ENCODE data around the gene LRRC36. TPM values are rescaled to one million over a fixed set of nuclear protein-coding genes. Genes with fewer than 3 reads are reported as not detected.
A peak's percentile ranks its signal among the peaks of the same experiment; 100 is the strongest.

LRRC36 gene
- polyA plus RNA-seq, 10 donors, result 0.15 to 1.7 (median 0.30) TPM

DNA sequence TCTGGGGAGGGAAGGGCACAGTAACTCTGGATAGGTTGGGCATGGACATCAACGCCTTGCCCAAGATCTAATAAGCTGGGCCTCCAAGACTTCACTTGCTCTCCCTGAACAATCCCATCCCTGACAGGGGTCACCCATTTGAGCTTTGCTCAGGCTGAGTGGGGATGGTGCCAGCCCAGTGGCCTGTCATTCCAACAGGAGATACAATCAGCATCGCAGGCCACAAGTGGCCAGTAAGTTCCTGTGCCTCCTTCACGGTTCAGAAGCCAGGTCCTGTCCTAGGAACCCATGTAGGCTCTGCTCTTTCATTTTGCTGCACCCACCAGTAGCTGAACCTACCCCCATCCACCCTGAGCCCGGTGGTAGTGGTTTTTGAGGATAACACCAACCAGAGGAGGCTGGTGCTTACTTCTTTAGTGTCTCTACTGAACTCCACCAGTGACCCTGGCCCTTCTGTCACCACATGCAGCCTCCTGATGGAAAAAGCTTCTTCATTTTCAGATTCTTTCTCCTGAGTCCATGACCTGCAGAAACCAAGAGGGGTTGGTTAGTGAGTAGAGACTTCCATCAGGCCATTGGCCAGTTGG lies 32.4 kb upstream of the LRRC36 start:
- no peak for DNase-seq

DNA sequence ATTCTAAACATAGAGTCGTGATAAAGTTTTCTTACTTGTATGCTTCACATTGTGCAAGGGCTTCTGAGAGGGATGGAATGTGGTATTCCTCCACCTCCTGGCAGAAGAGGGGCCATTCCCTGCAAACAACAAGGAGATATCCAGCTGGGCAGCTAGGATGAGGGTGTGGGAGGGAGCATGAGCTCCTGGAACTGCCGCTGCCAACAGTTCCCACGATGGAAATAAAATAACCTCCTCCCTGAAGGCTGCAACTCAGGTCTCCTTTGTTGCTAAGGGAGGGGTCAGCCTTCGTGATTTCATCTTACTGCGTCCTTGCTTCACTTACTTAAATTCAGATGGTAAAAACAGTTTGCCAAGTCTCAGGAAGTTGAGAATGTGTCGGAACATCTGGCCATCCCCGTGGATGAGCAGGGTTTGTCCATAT lies 31.7 kb upstream of the LRRC36 start:
- peak in 1 of 3 donors; percentile 70 for DNase-seq

GRCh38 chr16:67296420-67296819 lies 30.2 kb upstream of the LRRC36 start:
- peak in 1 of 3 donors; percentile 48 for DNase-seq

DNA sequence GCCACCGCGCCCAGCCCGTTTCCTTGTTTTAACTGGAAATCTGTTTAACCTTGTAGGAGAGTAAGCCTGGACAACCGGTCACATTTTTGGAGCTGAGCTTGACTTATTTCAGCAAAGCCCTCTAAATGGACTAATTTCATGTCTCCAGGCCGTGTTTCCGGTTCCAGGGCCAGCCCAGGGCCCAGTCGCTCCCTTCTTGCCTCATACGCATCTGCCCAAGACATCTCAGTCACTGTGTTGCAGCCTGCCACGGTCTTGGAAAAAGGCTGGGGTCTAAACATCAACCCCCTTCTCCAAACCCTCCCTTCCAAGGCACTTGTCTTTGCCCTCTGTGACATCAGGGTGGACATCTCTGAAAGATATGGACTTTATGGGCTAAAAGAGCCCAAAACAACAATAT lies 28.3 kb upstream of the LRRC36 start:
- DNase-seq, result no peak

- no peak for DNase-seq
Observed at GRCh38 chr16:67299269-67299668, 27.3 kb upstream of the LRRC36 start.

GRCh38 chr16:67301080-67301782 lies 25.4 kb upstream of the LRRC36 start:
- peak in 2 of 3 donors; percentile 51 to 73 for DNase-seq

DNA sequence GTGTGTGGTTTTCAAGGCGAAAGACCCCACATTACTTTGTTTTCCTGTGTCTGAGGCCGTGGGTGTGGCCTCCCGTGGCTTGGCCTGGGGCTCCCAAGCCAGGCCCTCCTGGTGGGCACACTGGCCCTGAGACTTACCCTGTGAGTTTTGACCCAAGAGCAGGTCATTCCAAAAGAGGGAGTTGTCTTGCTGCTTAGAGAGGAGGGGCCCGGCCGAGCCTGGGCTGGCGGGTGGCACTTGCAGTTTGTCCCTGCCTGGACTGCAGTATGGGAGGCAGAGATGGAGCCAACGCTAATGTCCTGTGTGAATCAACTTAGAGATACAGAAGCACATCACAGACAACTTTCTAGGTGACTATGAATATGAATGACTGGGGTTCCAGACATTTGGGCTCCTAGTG lies 24.5 kb upstream of the LRRC36 start:
- DNase-seq, result no peak

DNA sequence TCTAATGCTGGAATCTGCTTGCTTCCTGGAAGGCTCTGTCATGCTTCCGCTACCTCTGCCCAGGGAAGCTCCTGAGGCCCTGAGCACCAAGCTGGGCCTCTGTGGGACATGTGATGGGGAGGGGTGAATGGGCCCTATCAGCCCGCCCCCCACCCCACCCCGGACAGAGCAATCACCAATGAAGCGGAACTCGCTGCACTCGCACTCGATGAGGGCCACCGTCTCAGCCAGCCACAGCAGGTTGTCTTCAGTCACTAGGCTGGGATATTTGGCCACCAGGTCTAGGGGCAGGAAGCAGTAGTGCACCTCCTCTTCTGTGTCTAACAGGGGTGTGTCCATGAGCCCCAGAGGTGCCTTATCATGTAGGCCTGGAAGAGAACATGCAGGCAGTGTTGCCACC lies 23.6 kb upstream of the LRRC36 start:
- no peak for DNase-seq

- no peak for DNase-seq
Observed at GRCh38 chr16:67304020-67304419, 22.6 kb upstream of the LRRC36 start.

DNA sequence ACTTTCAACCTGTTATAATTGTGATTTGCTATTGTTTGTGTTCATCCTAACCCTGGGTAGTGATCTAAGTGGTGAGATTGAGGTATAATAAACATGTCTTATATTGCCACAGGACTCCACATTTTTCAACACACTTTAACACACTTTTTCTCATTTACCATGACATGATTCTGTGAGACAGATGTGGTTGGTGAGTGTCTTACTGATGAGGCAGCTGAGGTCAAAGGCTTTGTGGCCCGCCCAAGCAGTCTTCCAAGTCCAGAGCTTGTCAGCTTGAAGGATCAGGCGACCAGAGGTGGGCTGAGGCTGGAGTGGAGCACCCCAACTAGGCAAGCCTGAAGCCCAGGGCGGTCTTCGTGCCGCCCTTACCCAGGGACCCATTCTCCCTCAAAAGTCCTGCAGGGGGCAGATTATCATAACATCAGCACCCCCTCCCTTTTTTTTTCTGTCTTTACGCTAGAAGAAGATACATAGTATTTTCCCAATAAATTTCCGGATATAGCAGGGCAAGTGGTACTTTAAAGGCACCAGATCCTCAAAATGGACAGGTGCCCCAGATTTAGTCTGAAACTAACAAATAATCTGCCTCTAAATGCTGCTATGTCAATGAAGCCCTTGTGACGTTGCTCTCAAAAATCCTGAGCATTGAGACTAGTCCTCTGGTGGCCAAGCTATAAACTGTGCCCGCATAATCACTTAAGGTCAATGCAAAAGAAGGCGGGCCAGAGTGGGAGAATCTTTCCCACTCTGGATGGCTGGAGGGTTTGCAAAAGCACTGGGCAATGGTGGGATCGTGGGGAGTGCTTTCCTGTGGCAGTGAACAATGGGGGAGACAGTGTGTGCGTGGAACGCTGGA lies 21.2 kb upstream of the LRRC36 start:
- no peak for DNase-seq

GRCh38 chr16:67310561-67310960 lies 16.1 kb upstream of the LRRC36 start:
- DNase-seq, result no peak

GRCh38 chr16:67311607-67312488 lies 14.8 kb upstream of the LRRC36 start:
- peak; percentile 42 to 97 (median 45) for DNase-seq

- DNase-seq, result no peak
Observed at GRCh38 chr16:67312719-67313118, 13.9 kb upstream of the LRRC36 start.

DNA sequence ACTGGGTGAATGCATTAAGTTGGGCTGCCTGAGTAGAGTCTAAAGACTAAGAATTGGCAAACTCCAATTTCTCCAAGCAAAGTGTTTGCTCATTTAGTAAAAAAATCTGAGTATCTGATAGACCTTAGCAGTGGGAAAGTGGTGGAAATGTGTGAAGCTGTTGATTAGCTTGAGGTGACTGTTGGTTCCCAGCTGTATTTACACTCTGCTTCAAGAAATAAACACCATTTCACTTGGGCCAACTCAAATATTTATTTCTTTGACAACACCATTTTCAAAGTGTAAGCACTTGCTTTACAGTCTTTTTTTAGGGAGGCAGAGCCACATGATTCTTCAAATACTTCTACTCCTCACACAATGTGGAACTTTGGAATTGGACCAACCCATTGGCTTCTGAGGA lies 8.8 kb upstream of the LRRC36 start:
- no peak for DNase-seq

DNA sequence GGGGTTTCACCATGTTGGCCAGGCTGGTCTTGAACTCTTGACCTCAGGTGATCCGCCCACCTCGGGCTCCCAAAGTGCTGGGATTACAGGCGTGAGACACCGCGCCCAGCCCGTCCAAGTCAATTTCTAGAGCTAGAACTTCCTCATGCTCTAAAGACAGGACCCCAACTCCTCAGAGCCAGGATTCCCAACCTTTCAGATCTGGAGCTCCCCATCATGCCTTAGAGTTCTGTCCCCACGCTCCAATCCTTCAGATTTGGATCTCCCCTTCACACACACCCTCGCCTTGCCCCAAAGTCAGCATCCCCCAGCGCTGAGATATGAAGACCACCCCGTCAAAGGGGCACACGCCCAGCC lies 522 bp upstream of the LRRC36 start:
- no peak for DNase-seq

- no peak for DNase-seq
Observed at GRCh38 chr16:67327743-67328142, 1.1 kb downstream of the LRRC36 start.

DNA sequence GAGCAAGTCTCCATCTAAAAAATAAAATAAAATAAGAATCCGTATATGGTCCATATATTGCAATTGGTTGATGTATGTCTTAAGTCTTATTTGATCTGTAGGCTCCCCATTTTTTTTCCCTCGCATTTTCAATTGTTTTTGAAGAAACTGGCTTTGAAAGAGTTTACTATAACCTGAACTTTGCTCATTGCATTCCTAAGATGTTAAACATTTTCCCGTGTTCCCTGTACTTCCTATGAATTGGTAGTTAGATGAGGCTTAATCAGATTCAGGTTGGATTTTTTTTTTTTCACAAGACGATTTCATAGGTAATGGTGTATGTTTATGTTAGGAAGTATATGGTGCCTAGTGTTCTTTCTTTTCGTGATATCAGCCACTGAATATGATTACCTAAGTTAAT lies 3.3 kb downstream of the LRRC36 start:
- no peak for DNase-seq

DNA sequence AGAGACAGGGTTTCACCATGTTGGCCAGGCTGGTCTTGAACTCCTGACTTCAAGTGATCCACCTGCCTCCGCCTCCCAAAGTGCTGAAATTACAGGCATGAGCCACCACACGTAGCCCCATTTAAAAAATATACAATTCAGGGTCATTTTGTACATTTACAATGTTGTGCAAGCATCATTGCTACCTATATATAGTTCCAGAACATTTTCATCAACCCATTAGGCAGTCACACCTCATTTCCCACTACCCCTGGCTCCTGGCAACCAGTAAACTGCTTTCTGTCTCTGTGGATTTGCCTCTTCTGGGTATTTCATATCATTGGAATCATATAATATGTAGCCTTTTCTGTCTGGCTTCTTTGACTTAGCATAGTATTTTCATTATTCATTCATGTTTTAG lies 6.7 kb downstream of the LRRC36 start:
- no peak for DNase-seq

GRCh38 chr16:67336116-67336515 lies 9.5 kb downstream of the LRRC36 start:
- DNase-seq, result no peak

- no peak for DNase-seq
Observed at GRCh38 chr16:67336648-67337047, 10.0 kb downstream of the LRRC36 start.

GRCh38 chr16:67339453-67339852 lies 12.8 kb downstream of the LRRC36 start:
- DNase-seq, result peak in 1 of 3 donors; percentile 7

- DNase-seq, result no peak
Observed at GRCh38 chr16:67341250-67341649, 14.6 kb downstream of the LRRC36 start.

Data from muscle of back (tissue), 11 donors.